SK-N-SH (cell line): ENCODE results near the gene SPG11. TPM values are rescaled to one million over a fixed set of nuclear protein-coding genes. Genes with fewer than 3 reads are reported as not detected.

ENCODE experiments used
- CTCF ChIA-PET: fragments of 300-600, 350-600 bp; formaldehyde crosslinking; extraction: SDS; loops from one replicate; lab custom pipeline; 2021; lab: Yijun Ruan, JAX
- POLR2A ChIA-PET: fragments of 350-600 bp; sonication (Branson Sonifier 250); formaldehyde crosslinking; extraction: SDS; loops from one replicate; lab custom pipeline; 2020; ENCODE audit warnings: antibody characterized with exemption, inconsistent platforms; lab: Yijun Ruan, JAX
- DNase-seq: peaks from one replicate; pipeline ENCODE4 v3.0.0; 2012
- H2AFZ ChIP-seq: fragments of 200-600 bp; sonication (generic); 2 replicates; pipeline ENCODE4 v1.8.1; 2016; ENCODE audit warnings: antibody characterized with exemption, mild to moderate bottlenecking, low read depth
- H3F3A ChIP-seq: fragments of 200-600 bp; sonication (generic); replicated peaks from 2 replicates; pipeline ENCODE3; 2016; ENCODE audit warnings: antibody characterized with exemption, mild to moderate bottlenecking; ENCODE audit not compliant: insufficient read depth
- H3K27ac ChIP-seq, 2 experiments: fragments of 200-500 bp in 1 of 2; fragments of 200-600 bp in 1 of 2; sonication (Bioruptor generic) in 1 of 2; sonication (generic), shearing (Covaris generic) in 1 of 2; 2 replicates each; pipeline versions ENCODE4 v1.5.1 to v1.6.1; 2014 to 2016; ENCODE audit warnings: low read depth in 2 of 2, inconsistent platforms in 1 of 2, low read length in 1 of 2, mild to moderate bottlenecking in 1 of 2, mixed read lengths in 1 of 2
- H3K27me3 ChIP-seq: fragments of 200-600 bp; sonication (generic), shearing (Covaris generic); 2 replicates; pipeline ENCODE4 v1.6.1; 2016; ENCODE audit warnings: mixed run types; ENCODE audit not compliant: insufficient read depth
- H3K36me3 ChIP-seq, 2 experiments: fragments of 200-500 bp in 1 of 2; fragments of 200-600 bp in 1 of 2; sonication (Bioruptor generic) in 1 of 2; sonication (generic) in 1 of 2; replicated peaks in 1 of 2; 2 replicates each; pipeline versions ENCODE3 to v1.5.1; 2014 to 2016; ENCODE audit warnings: low read length in 1 of 2, mild to moderate bottlenecking in 1 of 2; ENCODE audit not compliant: insufficient read depth in 2 of 2, control insufficient read depth in 1 of 2
- H3K4me1 ChIP-seq, 2 experiments: fragments of 200-500 bp in 1 of 2; fragments of 200-600 bp in 1 of 2; sonication (Bioruptor generic) in 1 of 2; sonication (generic), shearing (Covaris generic) in 1 of 2; 2 replicates each; pipeline versions ENCODE4 v1.5.1 to v1.6.1; 2014 to 2016; ENCODE audit warnings: low read depth in 1 of 2, low read length in 1 of 2, mixed run types in 1 of 2; ENCODE audit not compliant: insufficient read depth in 2 of 2, control insufficient read depth in 1 of 2
- H3K4me2 ChIP-seq: fragments of 200-600 bp; sonication (generic), shearing (Covaris generic); 2 replicates; pipeline ENCODE4 v1.6.1; 2017; ENCODE audit warnings: mixed run types
- H3K4me3 ChIP-seq, 2 experiments: fragments of 200-500 bp in 1 of 2; fragments of 200-600 bp in 1 of 2; sonication (Bioruptor generic) in 1 of 2; sonication (generic), shearing (Covaris generic) in 1 of 2; 2 replicates each; pipeline versions ENCODE4 v1.5.1 to v1.8.1; 2014 to 2016; ENCODE audit warnings: low read depth in 2 of 2, inconsistent platforms in 1 of 2, low read length in 1 of 2, mild to moderate bottlenecking in 1 of 2, mixed read lengths in 1 of 2, moderate library complexity in 1 of 2
- H3K79me2 ChIP-seq: fragments of 200-600 bp; sonication (generic); 2 replicates; pipeline ENCODE4 v1.8.1; 2017; ENCODE audit warnings: mild to moderate bottlenecking; ENCODE audit not compliant: insufficient read depth
- H3K9ac ChIP-seq: fragments of 200-600 bp; sonication (generic); 2 replicates; pipeline ENCODE4 v1.6.1; 2017; ENCODE audit warnings: mixed run types
- H3K9me2 ChIP-seq: fragments of 200-600 bp; sonication (generic); 2 replicates; pipeline ENCODE4 v1.6.1; 2017; ENCODE audit warnings: mixed run types
- H3K9me3 ChIP-seq: fragments of 200-600 bp; sonication (generic); 2 replicates; pipeline ENCODE4 v1.6.1; 2017; ENCODE audit warnings: mixed run types, mild to moderate bottlenecking, moderate library complexity
- H4K20me1 ChIP-seq: fragments of 200-600 bp; sonication (generic); 2 replicates; pipeline ENCODE4 v1.6.1; 2017; ENCODE audit warnings: mild to moderate bottlenecking, mixed run types; ENCODE audit not compliant: insufficient read depth
- CTCF ChIP-seq: fragments of 200-600 bp; sonication (generic); IDR thresholded peaks from 2 replicates; pipeline ENCODE4 v1.6.1; 2017; ENCODE audit warnings: antibody characterized with exemption, mild to moderate bottlenecking, moderate library complexity
- FOXJ3 ChIP-seq: sonication (generic); formaldehyde crosslinking; IDR thresholded peaks from 2 replicates; pipeline ENCODE4 v1.5.1; 2020; ENCODE audit warnings: mild to moderate bottlenecking, missing genetic modification reagents
- GATA2 ChIP-seq: sonication (generic); formaldehyde crosslinking; IDR thresholded peaks from 2 replicates; pipeline ENCODE4 v1.5.0; 2020; ENCODE audit warnings: mild to moderate bottlenecking, missing genetic modification reagents
- JUND ChIP-seq: IDR thresholded peaks from 2 replicates; pipeline ENCODE4 v1.4.0; 2012
- MEF2A ChIP-seq: IDR thresholded peaks from 2 replicates; pipeline ENCODE4 v1.4.0; 2012; ENCODE audit warnings: low read depth, borderline replicate concordance
- MXI1 ChIP-seq: IDR thresholded peaks from 2 replicates; pipeline ENCODE4 v1.6.1; 2012; ENCODE audit warnings: mild to moderate bottlenecking, low read depth, low read length, improper control_type of control experiment
- NFIC ChIP-seq: IDR thresholded peaks from 2 replicates; pipeline ENCODE4 v1.4.0; 2012; ENCODE audit warnings: borderline replicate concordance
- RCOR1 ChIP-seq: fragments of 150-350 bp; IDR thresholded peaks from 2 replicates; pipeline ENCODE4 v1.6.1; 2017; ENCODE audit warnings: antibody characterized with exemption, low read length
- REST ChIP-seq: IDR thresholded peaks from 2 replicates; pipeline ENCODE4 v1.6.1; 2012; ENCODE audit warnings: mild to moderate bottlenecking, low read depth, low read length, moderate library complexity
- RFX5 ChIP-seq: IDR thresholded peaks from 2 replicates; pipeline ENCODE4 v1.6.1; 2012; ENCODE audit warnings: mild to moderate bottlenecking, improper control_type of control experiment, low read length
- SMC3 ChIP-seq: IDR thresholded peaks from 2 replicates; pipeline ENCODE4 v1.6.1; 2012; ENCODE audit warnings: low read depth, low read length, improper control_type of control experiment
- TEAD4 ChIP-seq: IDR thresholded peaks from 2 replicates; pipeline ENCODE4 v1.4.0; 2012; ENCODE audit warnings: mild to moderate bottlenecking, borderline replicate concordance; ENCODE audit not compliant: insufficient read depth
- WGBS: methylation state at CpG from one replicate; pipeline ENCODE4 v1.1.6; 2017; ENCODE audit warnings: low lambda C conversion rate; 5-methylcytosine and 5-hydroxymethylcytosine counted together
- polyA plus RNA-seq, 3 experiments: library from polyadenylated mRNA; depleted of rRNA; stranded (reverse); fragments of >200 nt; gene quantifications; 2 replicates each; pipeline ENCODE4 v1.2.3, GENCODE V29; 2012
- TF ChIP-seq, protein P1 (sequence below): IDR thresholded peaks from 2 replicates; pipeline ENCODE4 v1.4.0; 2012; ENCODE audit warnings: low read depth, borderline replicate concordance
- TF ChIP-seq, protein P2 (sequence below): fragments of 150-350 bp; IDR thresholded peaks from 2 replicates; pipeline ENCODE4 v1.6.1; 2016; ENCODE audit warnings: mild to moderate bottlenecking, low read depth, low read length

Gene SPG11
- polyA plus RNA-seq, 1 of the 3 experiments (the other 2 are of a cell fraction), result 36.3 TPM

DNA sequence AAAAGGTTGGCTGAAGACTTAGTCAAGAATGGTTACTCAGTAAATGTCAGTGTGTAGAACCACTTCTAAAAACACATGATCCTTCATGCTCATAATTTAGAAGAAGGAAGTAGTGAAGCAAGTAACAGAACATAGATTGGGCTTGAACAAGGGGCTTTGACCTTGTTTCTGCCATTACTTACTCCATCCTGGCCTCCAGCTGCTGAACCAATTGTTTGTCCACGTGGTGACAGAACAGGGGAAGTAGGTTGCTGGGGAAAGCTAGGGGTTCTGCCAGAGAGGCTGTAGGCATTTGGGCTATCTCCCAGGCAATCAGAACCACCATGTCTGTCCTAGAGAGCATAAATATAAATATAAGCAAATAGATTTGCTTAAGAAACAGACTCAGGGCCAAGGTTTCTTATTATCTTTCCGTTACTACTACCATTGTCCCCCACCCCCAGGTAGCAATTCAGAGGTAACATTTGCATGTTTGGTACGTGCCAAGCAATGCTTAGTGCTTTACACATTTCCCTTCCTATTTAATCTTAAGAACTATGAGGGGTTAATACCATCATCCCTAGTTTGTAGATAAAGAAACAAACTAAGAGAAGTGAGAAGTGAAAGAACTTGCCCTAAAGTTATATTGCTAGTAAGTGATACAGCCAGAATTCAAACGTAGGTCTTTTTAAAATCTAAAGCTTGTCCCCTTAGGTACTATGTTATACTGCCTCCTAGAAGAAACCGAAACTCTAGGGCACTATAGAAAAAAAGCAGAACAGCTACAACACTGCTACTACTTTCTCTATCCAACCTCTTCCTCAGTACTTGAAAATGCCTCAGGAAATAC is 3.0 kb upstream of the SPG11 start:
- ChIA-PET CTCF (interaction anchor here (0.5 to 1.6 kb wide), 3 partner anchors 50 to 72 kb away, joined by 3 to 4 read pairs (median 3); partner anchors contain the start of gene TRIM69), POLR2A (no interaction called here)
- Histone ChIP-seq H3K4me3 (no peak overlapping the region), H3K79me2 (peaks cover 14% of the 10 kb centered on the region), H3K4me1 (peaks cover 7% of the 10 kb centered on the region in 2 experiments; a peak in 3 of 4 replicates), H3K9me2 (no peaks in the 10 kb centered on the region), H2AFZ (no peak overlapping the region), H3K9me3 (no peaks in the 10 kb centered on the region), H3K27me3 (no peaks in the 10 kb centered on the region), H3K4me2 (no peak overlapping the region), H3K36me3 (no peaks in the 10 kb centered on the region), H3K9ac (no peak overlapping the region), H3K27ac (no peak overlapping the region), H4K20me1 (no peaks in the 10 kb centered on the region), H3F3A (peaks cover 3% of the 10 kb centered on the region)
- no peak for DNase-seq
- WGBS, result 61% methylated on average over 5 of the region's 5 CpGs
- TF ChIP-seq JUND (no peak), RFX5 (no peak), SMC3 (no peak), MEF2A (no peak), TEAD4 (no peak), NFIC (no peak)
- TF ChIP-seq, protein P1, sequence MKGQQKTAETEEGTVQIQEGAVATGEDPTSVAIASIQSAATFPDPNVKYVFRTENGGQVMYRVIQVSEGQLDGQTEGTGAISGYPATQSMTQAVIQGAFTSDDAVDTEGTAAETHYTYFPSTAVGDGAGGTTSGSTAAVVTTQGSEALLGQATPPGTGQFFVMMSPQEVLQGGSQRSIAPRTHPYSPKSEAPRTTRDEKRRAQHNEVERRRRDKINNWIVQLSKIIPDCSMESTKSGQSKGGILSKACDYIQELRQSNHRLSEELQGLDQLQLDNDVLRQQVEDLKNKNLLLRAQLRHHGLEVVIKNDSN, result no peak

GRCh38 chr15:44662478-44663409 is 718 bp downstream of the SPG11 start:
- Histone ChIP-seq H3K4me3 (peak overlapping the region; percentile 90 to 95), H4K20me1 (no peaks in the 10 kb centered on the region), H2AFZ (peak overlapping the region; percentile 88), H3K4me1 (peaks cover 7% of the 10 kb centered on the region in 2 experiments; a peak in 3 of 4 replicates), H3K9me2 (no peaks in the 10 kb centered on the region), H3K27ac (peak overlapping the region; percentile 84 to 93), H3K9ac (peak overlapping the region; percentile 92), H3F3A (peaks cover 3% of the 10 kb centered on the region), H3K9me3 (no peaks in the 10 kb centered on the region), H3K79me2 (peaks cover 32% of the 10 kb centered on the region), H3K27me3 (no peaks in the 10 kb centered on the region), H3K36me3 (peaks cover 17 to 24% of the 10 kb centered on the region in 2 experiments), H3K4me2 (peak overlapping the region; percentile 85)
- DNase-seq, result peak; percentile 71
- CTCF ChIA-PET, result interaction anchor here (0.6 to 3.4 kb wide), 24 partner anchors 8 to 812 kb away, joined by 3 to 66 read pairs (median 4); partner anchors contain the start of genes B2M, PATL2 and TRIM69
- POLR2A ChIA-PET, result interaction anchor here (0.6 to 3.0 kb wide), 13 partner anchors 15 to 1318 kb away, joined by 3 to 22 read pairs (median 4); partner anchors contain the start of genes B2M, EIF3J, PATL2 and TRIM69
- WGBS, result 7% methylated on average over 19 of the region's 34 CpGs
- TF ChIP-seq FOXJ3 (CRISPR knock-in tag) (no peak), SMC3 (no peak), CTCF (no peak), REST (no peak), MXI1 (peak; percentile 85), TEAD4 (no peak), RCOR1 (no peak), GATA2 (CRISPR knock-in tag) (peak; percentile 5; the same call in 1 of the 2 replicates)
- TF ChIP-seq, protein P2, sequence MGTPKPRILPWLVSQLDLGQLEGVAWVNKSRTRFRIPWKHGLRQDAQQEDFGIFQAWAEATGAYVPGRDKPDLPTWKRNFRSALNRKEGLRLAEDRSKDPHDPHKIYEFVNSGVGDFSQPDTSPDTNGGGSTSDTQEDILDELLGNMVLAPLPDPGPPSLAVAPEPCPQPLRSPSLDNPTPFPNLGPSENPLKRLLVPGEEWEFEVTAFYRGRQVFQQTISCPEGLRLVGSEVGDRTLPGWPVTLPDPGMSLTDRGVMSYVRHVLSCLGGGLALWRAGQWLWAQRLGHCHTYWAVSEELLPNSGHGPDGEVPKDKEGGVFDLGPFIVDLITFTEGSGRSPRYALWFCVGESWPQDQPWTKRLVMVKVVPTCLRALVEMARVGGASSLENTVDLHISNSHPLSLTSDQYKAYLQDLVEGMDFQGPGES, result no peak
